Endothelial cell of umbilical vein (primary cell): ENCODE data around the gene RNF214. TPM values are rescaled to one million over a fixed set of nuclear protein-coding genes. Genes with fewer than 3 reads are reported as not detected.

Source experiments
- BruUV-seq: library from RNA; stranded (reverse); fragments of 400-500 nt; replicated peaks from 2 replicates; lab custom pipeline; 2021; lab: Mats Ljungman, UMichigan
- CTCF ChIA-PET: fragments of 300-600, 350-600 bp; sonication (Branson Sonifier 250); formaldehyde crosslinking; loops from one replicate; lab custom pipeline; 2021; ENCODE audit warnings: antibody characterized with exemption, inconsistent platforms; lab: Charles Lee
- POLR2A ChIA-PET: fragments of 300-600, 350-600 bp; sonication (Branson Sonifier 250); formaldehyde crosslinking; loops from one replicate; lab custom pipeline; 2021; ENCODE audit warnings: antibody characterized with exemption, inconsistent platforms; lab: Charles Lee
- DNase-seq: peaks from one replicate; pipeline ENCODE4 v3.0.0-alpha.2; 2011; ENCODE audit warnings: low read depth, low spot score
- FAIRE-seq: peaks from 2 replicates; lab custom pipeline; 2011; peaks lifted over from hg19 to GRCh38; lab: Jason Lieb, UNC
- H2AFZ ChIP-seq: 2 replicates; pipeline ENCODE4 v1.6.0; 2012; ENCODE audit warnings: low read depth, low read length, control low read depth, inconsistent platforms
- H3K27ac ChIP-seq: 2 replicates; pipeline ENCODE4 v1.5.1; 2011; ENCODE audit warnings: low read depth, mild to moderate bottlenecking, control low read depth, low read length, moderate library complexity; ENCODE audit not compliant: insufficient read depth
- H3K27me3 ChIP-seq, 2 experiments: 2 replicates each; pipeline versions ENCODE4 v1.6.0 to v1.6.1; 2011; ENCODE audit warnings: low read length in 2 of 2, mixed read lengths in 1 of 2; ENCODE audit not compliant: control insufficient read depth in 2 of 2, insufficient read depth in 2 of 2
- H3K36me3 ChIP-seq, 2 experiments: 2 replicates in 1 of 2; 3 replicates in 1 of 2; pipeline ENCODE4 v1.5.1; 2011; ENCODE audit warnings: low read length in 2 of 2, mild to moderate bottlenecking in 1 of 2, moderate library complexity in 1 of 2; ENCODE audit not compliant: control insufficient read depth in 2 of 2, insufficient read depth in 2 of 2; ENCODE audit errors: extremely low read depth in 1 of 2
- H3K4me1 ChIP-seq: 3 replicates; pipeline ENCODE4 v1.5.1; 2011; ENCODE audit warnings: mild to moderate bottlenecking, low read length; ENCODE audit not compliant: control insufficient read depth, insufficient read depth; ENCODE audit errors: extremely low read depth
- H3K4me2 ChIP-seq: 2 replicates; pipeline ENCODE4 v1.6.1; 2011; ENCODE audit warnings: low read length, control low read depth, mixed read lengths; ENCODE audit not compliant: insufficient read depth
- H3K4me3 ChIP-seq, 3 experiments: fragments of 200-600 bp in 1 of 3; sonication (generic), shearing (Covaris generic) in 1 of 3; replicated peaks in 1 of 3; 2 replicates each; pipeline ENCODE4 v1.5.1; 2011 to 2016; ENCODE audit warnings: control low read depth in 3 of 3, low read length in 3 of 3, mild to moderate bottlenecking in 2 of 3, inconsistent platforms in 1 of 3, low read depth in 1 of 3, moderate library complexity in 1 of 3; ENCODE audit not compliant: insufficient read depth in 1 of 3
- H3K79me2 ChIP-seq: 2 replicates; pipeline ENCODE4 v1.6.0; 2012; ENCODE audit warnings: low read length, inconsistent platforms; ENCODE audit not compliant: control insufficient read depth, insufficient read depth
- H3K9ac ChIP-seq: replicated peaks from 2 replicates; pipeline ENCODE3; 2011; ENCODE audit warnings: low read length, control low read depth; ENCODE audit not compliant: insufficient read depth; ENCODE audit errors: extremely low read depth
- H3K9me1 ChIP-seq: replicated peaks from 3 replicates; pipeline ENCODE4 v1.6.0; 2011; ENCODE audit warnings: mild to moderate bottlenecking, low read length; ENCODE audit not compliant: control insufficient read depth, insufficient read depth; ENCODE audit errors: extremely low read depth
- H3K9me3 ChIP-seq: replicated peaks from 2 replicates; pipeline ENCODE4 v1.5.1; 2012; ENCODE audit warnings: low read length, inconsistent platforms; ENCODE audit not compliant: control insufficient read depth, insufficient read depth
- H4K20me1 ChIP-seq: replicated peaks from 2 replicates; pipeline ENCODE3; 2011; ENCODE audit warnings: mild to moderate bottlenecking, low read length; ENCODE audit not compliant: control insufficient read depth, insufficient read depth; ENCODE audit errors: extremely low read depth
- EZH2 ChIP-seq: IDR thresholded peaks from 2 replicates; pipeline ENCODE4 v1.6.1; 2012; ENCODE audit warnings: borderline replicate concordance, low read depth, mild to moderate bottlenecking, moderate library complexity, low read length, inconsistent platforms; ENCODE audit not compliant: severe bottlenecking
- FOS ChIP-seq: IDR thresholded peaks from 2 replicates; pipeline ENCODE4 v1.6.1; 2011; ENCODE audit warnings: mild to moderate bottlenecking, low read length, moderate library complexity, borderline replicate concordance; ENCODE audit not compliant: insufficient read depth
- GATA2 ChIP-seq: IDR thresholded peaks from 2 replicates; pipeline ENCODE4 v1.7.0; 2011; ENCODE audit warnings: low read depth, mild to moderate bottlenecking, moderate library complexity, mixed read lengths, low read length; ENCODE audit not compliant: insufficient read length, insufficient read depth
- JUN ChIP-seq: IDR thresholded peaks from 2 replicates; pipeline ENCODE4 v1.6.1; 2011; ENCODE audit warnings: borderline replicate concordance, low read depth; ENCODE audit not compliant: insufficient read length, insufficient read depth
- MYC ChIP-seq: IDR thresholded peaks from one replicate; pipeline ENCODE4 v1.6.1; 2011; ENCODE audit warnings: mild to moderate bottlenecking, low read depth, low read length
- POLR2A ChIP-seq: IDR thresholded peaks from 2 replicates; pipeline ENCODE4 v1.6.1; 2012; ENCODE audit warnings: low read depth, mild to moderate bottlenecking, control low read depth, low read length
- POLR2AphosphoS5 ChIP-seq: IDR thresholded peaks from 2 replicates; pipeline ENCODE4 v1.6.1; 2012; ENCODE audit warnings: low read depth, mild to moderate bottlenecking, control low read depth, low read length, moderate library complexity; ENCODE audit not compliant: insufficient read depth
- dilution Hi-C: fragments of 300-500 bp; cut with MboI; formaldehyde crosslinking; loops from one replicate; pipeline ENCODE4 v1.15.0; 2019; ENCODE audit warnings: low sequenced_read_pairs; ENCODE audit not compliant: extremely low pct_ligation_motif_present
- intact Hi-C: fragments of 100-400 bp; cut with micrococcal nuclease; formaldehyde crosslinking; loops from one replicate; pipeline ENCODE4 v1.10.0; 2022
- polyA plus RNA-seq, 4 experiments: library from polyadenylated mRNA; depleted of rRNA in 3 of 4; stranded (reverse) in 3 of 4; unstranded in 1 of 4; fragments of >200 nt; gene quantifications; 2 replicates each; pipeline versions ENCODE4 v1.2.1 to v1.2.3, GENCODE V29; 2011 to 2012; ENCODE audit warnings: missing spikeins in 1 of 4
- total RNA-seq: library from RNA; stranded (reverse); gene quantifications from 2 replicates; pipeline ENCODE4 v1.2.3, GENCODE V29; 2021
- TF ChIP-seq, protein P1 (sequence below), 2 donors: IDR thresholded peaks; 1 replicate in 1 of 2; 2 replicates in 1 of 2; pipeline ENCODE4 v1.5.1; 2011; ENCODE audit warnings: low read length in 2 of 2, mild to moderate bottlenecking in 2 of 2, moderate library complexity in 2 of 2, control low read depth in 1 of 2, inconsistent platforms in 1 of 2, low read depth in 1 of 2; ENCODE audit not compliant: insufficient read depth in 1 of 2; ENCODE audit errors: extremely low read depth in 1 of 2
- TF ChIP-seq, protein P2 (sequence below): IDR thresholded peaks from 2 replicates; pipeline ENCODE4 v1.6.1; 2011; ENCODE audit not compliant: insufficient read depth, insufficient read length

Gene RNF214
- total and polyA plus RNA-seq, 2 donors (not counting 3 experiments of a cell fraction or from before 2014, with no cell fraction given): 24.3 to 28.2 TPM

DNA sequence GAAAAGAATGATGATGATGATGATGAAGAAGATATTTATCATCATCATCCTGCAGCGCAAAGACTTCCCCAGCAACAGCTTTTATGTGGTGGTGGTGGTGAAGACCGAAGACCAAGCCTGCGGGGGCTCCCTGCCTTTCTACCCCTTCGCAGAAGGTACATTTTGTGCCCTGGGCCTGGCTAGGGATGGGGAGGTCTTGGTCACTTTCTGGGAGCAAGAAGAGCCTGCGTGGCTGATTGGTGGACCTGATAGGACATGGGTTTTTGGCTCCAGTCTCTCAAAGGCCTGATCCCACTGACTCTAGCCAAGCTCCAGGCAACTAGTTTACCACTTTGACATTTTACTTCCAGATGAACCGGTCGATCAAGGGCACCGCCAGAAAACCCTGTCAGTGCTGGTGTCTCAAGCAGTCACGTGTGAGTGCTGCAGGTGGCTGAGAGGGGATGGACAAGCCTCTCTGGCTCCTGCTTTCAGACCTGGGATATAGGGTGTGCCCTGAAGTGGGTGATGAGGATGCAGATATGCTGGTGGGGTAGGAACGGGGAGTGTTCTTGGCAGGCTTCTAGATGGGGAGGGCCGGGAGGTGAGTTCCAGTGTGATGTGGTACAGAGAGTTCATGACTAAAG is 48.6 kb upstream of the RNF214 start:
- Histone ChIP-seq H4K20me1 (no peaks in the 10 kb centered on the region), H3K36me3 (peaks cover 0 to 19% of the 10 kb centered on the region in 2 experiments), H2AFZ (no peak overlapping the region), H3K9me3 (no peaks in the 10 kb centered on the region), H3K27ac (no peak overlapping the region), H3K4me2 (no peak overlapping the region), H3K79me2 (no peaks in the 10 kb centered on the region), H3K4me1 (peaks cover 10% of the 10 kb centered on the region), H3K4me3 (no peak overlapping the region), H3K9ac (no peak overlapping the region), H3K9me1 (no peaks in the 10 kb centered on the region), H3K27me3 (no peaks in the 10 kb centered on the region)
- intact Hi-C loops (no loop called here), dilution Hi-C loops (no loop called here)
- ChIA-PET CTCF (interaction anchor here (0.9 to 5.8 kb wide), 3 partner anchors 15 to 48 kb away, joined by 3 to 90 read pairs (median 3); partner anchors contain the start of gene TAGLN), POLR2A (no interaction called here)
- FAIRE-seq (no peak), DNase-seq (no peak)
- no peak for TF ChIP-seq POLR2A
- BruUV-seq: no TSS peak

DNA sequence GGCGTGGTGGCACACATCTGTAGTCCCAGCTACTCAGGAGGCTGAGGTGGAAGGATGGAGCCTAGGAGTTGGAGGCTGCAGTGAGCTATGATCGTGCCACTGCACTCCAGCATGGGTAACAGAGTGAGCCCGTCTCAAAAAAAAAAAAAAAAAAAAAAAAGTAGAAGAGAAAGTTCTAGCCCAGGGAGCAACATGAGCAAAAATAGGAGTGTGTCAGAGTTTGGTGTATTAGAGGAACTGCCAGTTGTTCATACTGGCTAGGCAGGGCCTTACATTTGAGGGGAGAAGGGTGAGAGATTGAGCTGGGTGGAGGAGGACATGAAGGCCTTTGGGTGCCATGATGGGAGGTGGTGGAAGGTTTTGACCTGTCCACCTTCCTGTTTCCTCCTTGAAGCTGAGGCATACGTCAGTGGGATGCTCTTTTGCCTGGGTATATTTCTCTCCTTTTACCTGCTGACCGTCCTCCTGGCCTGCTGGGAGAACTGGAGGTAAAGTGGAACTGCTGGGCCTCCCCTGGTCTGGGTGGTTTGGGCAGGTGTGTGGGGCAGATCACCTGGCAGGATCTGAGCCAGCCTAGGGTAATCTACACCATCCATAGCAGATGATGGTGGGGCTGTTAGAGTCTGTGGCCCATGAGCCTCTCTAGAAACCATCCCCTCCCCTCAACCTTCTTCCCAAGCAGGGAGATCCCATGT is 46.6 kb upstream of the RNF214 start:
- dilution Hi-C loops (no loop called here), intact Hi-C loops (no loop called here)
- Histone ChIP-seq H3K9me1 (no peaks in the 10 kb centered on the region), H3K4me3 (no peak overlapping the region), H2AFZ (no peak overlapping the region), H3K9me3 (no peaks in the 10 kb centered on the region), H3K4me2 (no peak overlapping the region), H3K27me3 (no peaks in the 10 kb centered on the region), H3K27ac (no peak overlapping the region), H3K79me2 (no peaks in the 10 kb centered on the region), H3K36me3 (peaks cover 0 to 32% of the 10 kb centered on the region in 2 experiments), H4K20me1 (no peaks in the 10 kb centered on the region), H3K9ac (no peak overlapping the region), H3K4me1 (no peaks in the 10 kb centered on the region)
- FAIRE-seq (no peak), DNase-seq (no peak)
- ChIA-PET POLR2A (no interaction called here), CTCF (interaction anchor here (0.7 kb wide), 1 partner anchor 41 kb away, joined by 3 read pairs; no protein-coding TSS in a partner anchor)
- TF ChIP-seq, protein P1, sequence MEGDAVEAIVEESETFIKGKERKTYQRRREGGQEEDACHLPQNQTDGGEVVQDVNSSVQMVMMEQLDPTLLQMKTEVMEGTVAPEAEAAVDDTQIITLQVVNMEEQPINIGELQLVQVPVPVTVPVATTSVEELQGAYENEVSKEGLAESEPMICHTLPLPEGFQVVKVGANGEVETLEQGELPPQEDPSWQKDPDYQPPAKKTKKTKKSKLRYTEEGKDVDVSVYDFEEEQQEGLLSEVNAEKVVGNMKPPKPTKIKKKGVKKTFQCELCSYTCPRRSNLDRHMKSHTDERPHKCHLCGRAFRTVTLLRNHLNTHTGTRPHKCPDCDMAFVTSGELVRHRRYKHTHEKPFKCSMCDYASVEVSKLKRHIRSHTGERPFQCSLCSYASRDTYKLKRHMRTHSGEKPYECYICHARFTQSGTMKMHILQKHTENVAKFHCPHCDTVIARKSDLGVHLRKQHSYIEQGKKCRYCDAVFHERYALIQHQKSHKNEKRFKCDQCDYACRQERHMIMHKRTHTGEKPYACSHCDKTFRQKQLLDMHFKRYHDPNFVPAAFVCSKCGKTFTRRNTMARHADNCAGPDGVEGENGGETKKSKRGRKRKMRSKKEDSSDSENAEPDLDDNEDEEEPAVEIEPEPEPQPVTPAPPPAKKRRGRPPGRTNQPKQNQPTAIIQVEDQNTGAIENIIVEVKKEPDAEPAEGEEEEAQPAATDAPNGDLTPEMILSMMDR (IDR thresholded peaks at IDR 0.05; ENCODE audit: extremely low read depth in 1 of 2, insufficient read depth in 1 of 2, low read depth in 1 of 2, low read length in 2 of 2): no peak
- no peak for TF ChIP-seq MYC
- TF ChIP-seq, protein P2, sequence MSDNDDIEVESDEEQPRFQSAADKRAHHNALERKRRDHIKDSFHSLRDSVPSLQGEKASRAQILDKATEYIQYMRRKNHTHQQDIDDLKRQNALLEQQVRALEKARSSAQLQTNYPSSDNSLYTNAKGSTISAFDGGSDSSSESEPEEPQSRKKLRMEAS: no peak
- no peak for TF ChIP-seq EZH2
- TF ChIP-seq GATA2: no peak
- TF ChIP-seq POLR2A: no peak
- no peak for TF ChIP-seq JUN
- TF ChIP-seq FOS: no peak
- TF ChIP-seq POLR2AphosphoS5: no peak
- no TSS peak for BruUV-seq
